HG03103 (cell line): Measurements from ENCODE around the gene SPI1.

Source experiments
- ATAC-seq: cut with Tn5 transposase; IDR thresholded peaks from one replicate; pipeline ENCODE4 v1.9.1; 2021; ENCODE audit warnings: low read depth; ENCODE audit not compliant: unreplicated experiment

The SPI1 gene

DNA sequence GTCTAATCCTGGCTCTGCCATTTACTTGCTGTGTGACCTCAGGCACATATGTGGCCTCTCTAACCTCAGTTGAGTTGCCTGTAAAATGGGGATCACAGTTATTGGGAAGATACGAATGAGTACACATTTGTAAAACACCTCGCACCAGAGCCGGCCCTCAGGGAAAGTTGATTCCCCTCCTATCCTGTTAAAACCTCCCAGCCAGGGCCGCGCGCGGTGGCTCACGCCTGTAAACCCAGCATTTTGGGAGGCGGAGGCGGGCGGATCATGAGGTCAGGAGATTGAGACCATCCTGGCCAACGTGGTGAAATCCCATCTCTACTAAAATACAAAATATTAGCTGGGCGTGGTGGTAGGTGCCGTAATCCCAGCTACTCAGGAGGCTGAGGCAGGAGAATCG is 18.0 kb downstream of the SPI1 start:
- ATAC-seq = no peak

DNA sequence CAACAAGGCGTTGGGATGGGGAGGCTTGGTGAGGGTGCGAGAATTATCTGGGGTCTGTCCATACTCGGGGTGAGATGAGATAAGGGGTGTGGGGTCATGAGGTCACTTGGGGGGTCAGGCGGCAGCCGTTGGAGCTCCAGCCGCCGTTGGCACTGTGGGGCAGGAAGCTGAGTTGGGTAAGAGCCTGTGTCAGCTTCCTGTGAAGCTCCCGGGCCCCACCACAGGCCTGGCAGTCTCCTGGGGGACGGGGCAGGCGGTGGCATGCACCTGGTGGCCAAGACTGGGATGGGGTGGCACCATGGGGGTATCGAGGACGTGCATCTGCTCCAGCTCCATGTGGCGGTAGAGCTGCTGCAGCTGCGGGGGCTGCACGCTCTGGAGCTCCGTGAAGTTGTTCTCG is 18.8 kb downstream of the SPI1 start:
- no peak for ATAC-seq

DNA sequence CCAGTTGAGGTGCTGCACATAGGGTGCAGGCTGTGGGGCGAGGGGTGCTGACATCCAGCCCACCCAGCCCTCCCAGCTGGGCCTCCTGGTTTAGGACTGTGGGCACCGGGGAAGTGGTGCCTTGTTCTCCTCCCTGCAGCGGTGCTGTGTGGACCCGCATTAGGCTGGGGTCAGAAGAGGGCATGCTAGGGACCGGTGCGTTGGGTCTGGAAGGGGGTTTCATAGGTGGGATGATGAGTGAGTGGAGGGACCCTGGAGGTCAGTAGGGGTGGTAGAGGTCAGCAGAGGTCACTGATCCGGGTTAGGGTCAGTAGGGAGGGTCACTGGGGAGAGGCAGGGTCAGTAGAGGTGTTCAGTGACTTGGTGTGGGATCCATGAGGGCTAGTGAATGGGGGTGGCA is 19.2 kb downstream of the SPI1 start:
- ATAC-seq = no peak

DNA sequence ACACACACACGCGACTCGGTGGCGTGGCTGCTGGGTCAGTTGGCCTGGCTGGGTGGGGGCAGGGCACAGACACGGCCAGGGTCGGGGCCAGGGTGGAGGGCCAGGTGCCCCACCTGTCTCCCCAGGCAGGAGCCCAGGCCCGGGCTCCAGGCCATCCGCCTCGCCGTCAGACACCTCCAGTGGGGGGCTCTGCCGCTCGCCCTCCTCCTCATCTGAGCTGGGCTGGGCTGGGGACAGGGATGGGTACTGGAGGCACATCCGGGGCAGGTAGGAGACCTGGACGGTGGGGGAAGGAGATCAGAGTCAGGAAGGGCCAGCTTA is 19.7 kb downstream of the SPI1 start:
- no peak for ATAC-seq

DNA sequence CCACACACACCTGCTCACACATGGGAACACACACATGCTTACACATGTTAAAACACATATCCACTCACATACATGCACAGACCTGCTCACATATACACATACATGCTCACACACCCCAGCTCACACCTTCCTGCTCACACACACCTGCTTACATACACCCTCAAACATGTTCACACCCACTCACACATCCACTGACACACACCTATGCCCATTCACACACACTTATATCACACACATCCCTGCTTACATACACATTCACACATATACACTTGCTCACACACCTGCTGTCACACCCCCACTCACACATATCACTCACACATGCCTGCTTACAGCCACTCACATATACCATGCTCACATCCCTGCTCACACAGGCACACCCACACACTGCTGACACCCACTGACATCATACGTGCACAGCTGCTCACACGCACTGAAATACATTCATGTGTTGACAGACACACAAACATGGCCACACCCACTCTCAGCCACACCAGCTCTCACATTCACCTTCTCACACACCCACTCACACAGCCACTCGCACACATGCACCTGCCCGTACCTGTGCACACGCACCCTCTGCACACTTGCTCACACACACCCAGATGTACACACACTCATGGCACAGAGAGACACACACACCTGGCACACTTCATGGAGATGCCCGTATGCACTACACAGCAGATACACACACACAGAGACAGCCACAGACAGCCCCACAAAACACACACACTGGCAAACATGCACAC is 20.2 kb downstream of the SPI1 start:
- ATAC-seq = no peak

DNA sequence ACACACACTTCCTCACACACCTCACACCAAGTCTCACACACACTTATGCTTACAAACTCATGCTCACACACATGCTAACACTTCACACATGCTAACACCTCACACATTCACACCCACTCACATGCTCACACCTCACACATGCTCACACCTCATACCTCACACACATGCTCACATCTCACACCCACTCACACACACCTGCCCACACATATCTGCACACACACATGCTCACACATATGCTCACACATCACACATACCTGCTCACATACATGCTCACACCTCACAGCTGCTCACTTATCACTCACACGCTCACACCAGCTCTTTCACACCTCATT is 21.4 kb downstream of the SPI1 start:
- no peak for ATAC-seq

DNA sequence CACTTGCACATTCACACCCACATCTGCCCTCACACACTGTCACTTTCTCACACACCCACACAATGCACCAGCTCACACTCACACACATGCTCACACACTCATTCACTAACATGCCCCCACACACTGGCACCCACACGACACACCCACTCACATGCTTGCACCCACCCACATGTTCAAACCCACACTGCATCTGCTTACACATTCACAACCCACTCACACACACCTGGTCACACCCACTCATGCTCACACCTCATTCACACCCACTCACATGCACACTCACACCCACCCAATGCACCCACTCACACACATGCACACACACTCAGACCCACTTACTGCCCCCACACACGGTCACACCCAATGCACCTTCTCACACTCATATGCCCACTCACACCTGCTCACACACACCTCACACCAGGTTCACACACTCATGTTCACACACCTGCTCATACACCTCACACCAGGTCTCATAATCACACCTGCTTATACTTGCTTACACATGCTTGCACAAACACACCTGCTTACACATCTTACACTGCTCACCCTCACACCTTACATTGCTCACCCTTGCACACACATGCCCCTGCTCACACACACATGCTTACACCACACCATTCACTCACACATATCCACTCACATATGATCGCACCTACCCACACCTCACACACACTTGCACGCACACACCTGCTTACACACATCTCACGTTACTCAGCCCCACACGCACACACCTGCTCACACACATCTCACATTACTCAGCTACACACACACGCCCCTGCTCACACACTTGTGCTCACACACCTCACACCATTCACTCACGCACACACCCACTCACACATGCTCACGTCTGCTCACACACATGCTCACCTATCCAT is 22.0 kb downstream of the SPI1 start:
- ATAC-seq = no peak

DNA sequence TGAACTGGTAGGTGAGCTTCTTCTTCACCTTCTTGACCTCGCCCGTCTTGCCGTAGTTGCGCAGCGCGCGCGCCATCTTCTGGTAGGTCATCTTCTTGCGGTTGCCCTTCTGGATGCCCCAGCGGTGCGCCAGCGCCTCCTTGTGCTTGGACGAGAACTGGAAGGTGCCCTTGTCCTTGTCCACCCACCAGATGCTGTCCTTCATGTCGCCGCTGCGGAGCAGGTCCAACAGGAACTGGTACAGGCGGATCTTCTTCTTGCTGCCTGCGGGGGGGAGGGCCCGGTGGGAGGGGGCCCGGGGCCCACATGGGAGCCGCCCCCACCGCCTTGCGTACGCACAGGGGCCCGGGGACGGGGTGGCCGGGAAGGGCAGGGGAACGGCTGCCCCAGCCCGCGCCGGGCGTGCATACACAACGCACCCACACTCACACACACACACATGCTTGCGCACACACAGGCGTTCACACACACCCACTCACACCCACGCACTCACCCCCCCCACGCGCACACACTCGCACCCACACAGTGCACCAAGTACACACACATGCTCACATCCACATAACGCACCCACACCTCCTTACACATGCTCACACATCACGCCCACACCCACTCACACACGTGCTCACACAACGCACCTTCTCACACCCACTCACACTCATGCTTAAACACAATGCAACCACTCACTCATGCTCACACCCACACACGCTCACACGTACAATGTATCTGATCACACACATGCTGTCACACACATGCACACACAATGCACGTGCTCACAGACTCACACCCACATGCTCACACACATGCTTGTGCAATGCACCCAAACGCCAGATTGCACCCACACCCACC is 22.8 kb downstream of the SPI1 start:
- no peak for ATAC-seq

DNA sequence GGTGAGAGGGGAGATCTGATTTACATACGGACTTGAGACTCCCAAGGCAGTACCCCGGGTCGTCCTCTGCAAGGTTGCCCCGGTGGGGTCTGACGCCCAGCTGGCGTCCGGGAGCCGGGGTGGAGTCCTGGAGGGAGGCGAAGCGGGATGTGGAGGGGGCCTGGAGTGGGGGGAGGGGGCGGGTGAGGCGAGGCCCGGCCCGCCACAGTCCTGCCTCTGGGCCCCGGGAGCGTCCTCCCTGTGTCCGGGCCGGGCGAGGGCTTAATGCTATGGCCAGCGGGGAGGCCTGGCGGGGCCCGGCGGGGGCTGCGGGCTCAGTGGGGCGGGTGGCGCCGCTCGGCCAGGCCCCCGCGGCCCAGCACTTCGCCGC is 23.4 kb downstream of the SPI1 start:
- no peak for ATAC-seq

DNA sequence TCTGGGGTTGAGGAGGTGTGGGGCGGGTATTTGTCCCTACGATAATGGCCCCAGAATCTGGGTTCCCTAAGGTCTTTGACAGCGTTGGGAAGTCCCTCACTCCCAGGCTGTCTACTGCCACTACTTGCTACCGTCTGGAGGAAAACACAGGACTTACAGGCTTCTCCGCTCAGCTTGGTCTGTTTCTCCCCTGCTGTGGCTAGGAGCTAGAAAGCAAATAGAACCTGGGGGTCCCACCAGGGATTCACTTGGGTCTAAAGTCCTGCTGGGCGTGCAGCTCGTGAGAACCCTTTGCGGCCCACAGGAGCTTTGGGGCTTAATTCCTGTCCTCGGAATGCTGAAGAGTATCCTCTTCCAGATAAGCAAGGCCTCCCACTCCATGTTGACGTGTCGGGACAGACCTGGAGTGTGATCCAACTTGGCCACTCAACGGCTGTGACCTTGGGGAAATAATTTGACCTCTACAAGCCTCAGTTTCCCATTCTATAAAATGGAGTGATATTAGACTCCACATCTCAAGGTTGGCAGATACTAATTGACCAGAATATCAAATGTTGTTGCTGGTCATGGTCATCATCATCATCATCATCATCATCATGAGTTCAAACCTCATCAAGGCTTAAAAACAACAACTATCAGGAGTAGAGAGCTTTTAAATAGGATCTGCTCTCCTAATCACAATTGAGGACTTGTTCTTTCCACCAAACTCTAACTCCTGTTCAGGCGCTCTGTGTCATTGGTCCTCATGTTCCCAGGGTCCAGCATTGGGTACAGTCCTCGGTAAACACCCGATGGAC is 24.2 kb downstream of the SPI1 start:
- no peak for ATAC-seq

DNA sequence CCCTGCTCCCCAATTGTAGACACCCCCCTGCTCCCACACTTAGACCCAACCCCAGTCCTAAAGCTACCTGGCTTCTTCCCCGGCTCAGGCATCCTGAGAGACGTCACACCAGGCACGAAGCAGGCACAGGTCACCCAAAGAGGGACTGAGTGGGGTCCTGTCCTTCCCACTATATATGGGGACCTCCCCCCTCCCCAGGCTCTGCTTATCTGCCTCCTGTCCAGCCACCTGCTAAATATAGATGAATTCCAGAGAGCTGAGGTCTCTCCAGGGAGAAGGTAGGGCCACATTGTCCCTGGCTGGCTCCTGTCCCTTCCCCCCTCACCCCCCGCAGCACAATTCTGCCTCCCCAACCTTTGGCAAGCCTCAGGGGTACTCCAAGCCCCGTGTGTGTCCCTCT is 25.8 kb downstream of the SPI1 start, which contains the start of gene MYBPC3:
Gene MYBPC3 (minus strand): TSS at position 147 of the 400 bp plus-strand sequence. CDS start 55 bp downstream, at position 92.
- no peak for ATAC-seq

DNA sequence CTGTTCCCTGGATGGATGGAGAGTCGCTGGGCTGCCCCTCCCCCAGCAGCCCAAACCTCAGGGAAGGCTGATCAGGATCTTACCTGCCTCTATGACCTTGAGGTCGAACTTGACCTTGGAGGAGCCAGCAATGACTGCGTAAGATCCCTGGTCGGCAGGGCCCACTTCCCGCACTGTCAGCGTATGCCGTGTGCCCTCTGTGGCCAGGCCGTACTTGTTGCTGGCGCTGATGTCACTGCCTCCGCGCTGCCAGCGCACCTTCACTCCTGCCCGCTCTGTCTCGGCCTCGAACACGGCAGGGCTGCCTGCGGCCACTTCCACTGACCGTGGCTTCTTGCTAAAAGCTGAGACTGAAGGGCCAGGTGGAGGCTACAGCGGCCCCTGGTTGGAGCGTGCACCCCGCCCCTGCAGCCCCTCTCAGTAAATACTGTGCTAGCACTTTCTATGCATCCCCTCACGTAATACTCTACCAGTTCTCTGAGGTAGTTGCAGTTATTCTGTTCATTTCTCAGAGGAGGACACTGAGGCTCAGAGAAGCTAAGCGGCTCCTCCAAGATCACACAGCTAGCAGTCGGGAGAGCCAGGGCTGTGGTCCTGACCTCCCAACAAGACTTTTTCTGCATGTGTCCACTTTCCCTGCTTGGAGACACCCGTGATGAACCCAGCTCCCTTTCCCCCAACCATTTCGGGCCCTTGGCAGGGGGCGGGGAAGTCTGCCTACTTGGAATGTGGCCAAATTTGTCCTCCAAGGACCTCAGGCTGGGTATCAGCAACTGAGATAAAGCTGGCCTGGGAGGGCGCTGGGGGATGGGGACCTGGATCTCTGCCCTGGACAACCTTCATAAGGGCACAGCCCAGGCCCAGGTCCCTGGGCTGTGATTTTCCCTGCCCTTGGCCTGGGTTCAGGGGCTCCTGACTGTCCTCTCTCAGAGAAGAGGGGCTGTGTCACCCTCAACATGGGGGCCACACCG is 26.9 kb downstream of the SPI1 start:
- no peak for ATAC-seq

DNA sequence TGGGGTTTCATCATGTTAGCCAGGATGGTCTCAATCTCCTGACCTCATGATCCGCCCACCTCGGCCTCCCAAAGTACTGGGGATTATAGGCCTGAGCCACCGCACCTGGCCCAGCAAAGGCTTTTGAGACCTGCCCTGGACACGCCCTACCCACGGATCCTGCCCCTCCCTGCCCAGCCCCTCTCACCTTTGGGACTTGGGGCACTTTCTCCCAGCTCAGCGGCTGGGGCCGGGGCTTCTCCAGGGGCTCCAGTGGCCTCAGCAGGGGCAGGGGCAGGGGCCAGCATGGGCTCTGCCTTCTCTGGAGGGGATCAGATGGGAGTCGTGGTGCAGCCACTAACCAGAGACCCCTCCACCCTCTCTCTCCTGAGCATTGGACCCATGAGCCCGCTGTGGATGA is 28.0 kb downstream of the SPI1 start:
- ATAC-seq = no peak

DNA sequence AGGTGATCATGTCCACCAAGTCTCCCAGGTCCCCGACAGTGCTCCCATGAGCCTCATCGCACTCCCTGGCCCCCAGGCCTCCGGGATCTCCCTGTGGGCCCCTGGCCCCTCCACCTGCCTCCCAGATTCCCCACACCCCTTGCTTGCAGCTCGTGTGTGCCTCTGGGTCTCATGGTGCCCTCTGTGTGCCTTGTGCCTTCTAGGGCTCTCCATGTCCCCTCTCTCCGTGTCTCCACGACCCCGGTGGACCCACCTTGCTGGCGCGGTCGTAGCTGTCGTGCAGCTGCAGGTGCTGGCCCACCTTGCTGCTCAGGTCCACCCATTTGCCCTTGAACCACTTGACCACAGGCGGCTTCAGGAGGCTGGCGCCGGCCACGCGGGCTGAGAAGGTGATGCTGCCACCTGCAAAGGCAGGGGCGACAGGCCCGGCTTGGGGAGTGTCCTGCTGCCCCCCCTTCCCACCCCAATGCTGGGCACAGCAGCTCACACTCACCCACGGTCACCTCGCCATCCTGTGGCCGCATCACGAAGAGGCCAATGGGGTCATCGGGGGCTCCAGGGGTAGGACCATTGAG is 28.7 kb downstream of the SPI1 start:
- no peak for ATAC-seq

DNA sequence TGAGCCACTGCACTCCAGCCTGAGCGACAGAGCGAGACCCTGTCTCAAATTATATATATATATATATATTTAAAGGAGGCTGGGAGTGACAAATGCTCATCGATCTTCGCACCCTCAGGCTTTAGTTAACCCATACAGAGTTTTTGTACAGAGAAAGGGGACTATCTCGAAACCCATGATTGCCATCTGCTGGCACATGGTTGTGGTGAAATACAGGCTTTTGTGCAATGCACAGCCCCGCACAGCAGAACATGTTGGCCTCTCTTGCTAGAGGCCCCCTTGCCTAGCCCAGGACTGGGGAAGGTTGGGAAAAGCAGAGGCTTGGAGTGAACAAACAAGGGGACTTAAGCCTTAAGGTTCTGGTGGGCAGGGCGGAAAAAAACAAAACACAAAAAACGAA is 29.5 kb downstream of the SPI1 start:
- no peak for ATAC-seq

DNA sequence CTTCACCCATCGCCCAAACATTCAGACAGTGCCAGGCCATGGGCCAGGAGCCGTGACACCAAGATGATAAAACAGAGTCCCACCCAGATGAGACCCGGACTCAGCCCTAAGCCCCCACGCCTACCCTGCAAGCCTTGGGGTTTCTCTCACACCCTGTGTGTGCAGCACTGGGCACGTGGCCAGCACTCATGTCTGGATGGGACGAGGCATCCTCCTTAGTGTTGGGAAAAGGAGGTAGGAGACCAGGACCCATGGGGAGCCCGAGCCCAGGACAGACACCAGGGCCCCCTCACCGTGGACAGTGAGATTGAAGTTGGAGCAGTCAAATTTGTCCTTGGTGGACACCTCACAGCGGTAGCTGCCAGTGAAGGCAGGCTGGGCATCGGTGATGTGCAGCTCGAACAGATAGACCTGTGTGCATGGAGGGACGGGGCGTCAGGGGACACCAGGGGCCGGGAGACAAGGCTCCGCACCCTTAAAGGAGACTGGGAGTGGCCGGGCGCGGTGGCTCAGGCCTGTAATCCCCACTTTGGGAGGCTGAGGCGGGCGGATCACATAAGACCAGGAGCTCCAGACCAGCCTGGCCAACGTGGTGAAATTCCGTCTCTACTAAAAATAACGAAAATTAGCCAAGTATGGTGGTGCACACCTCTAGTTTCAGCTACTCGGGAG is 30.1 kb downstream of the SPI1 start:
- ATAC-seq = no peak

DNA sequence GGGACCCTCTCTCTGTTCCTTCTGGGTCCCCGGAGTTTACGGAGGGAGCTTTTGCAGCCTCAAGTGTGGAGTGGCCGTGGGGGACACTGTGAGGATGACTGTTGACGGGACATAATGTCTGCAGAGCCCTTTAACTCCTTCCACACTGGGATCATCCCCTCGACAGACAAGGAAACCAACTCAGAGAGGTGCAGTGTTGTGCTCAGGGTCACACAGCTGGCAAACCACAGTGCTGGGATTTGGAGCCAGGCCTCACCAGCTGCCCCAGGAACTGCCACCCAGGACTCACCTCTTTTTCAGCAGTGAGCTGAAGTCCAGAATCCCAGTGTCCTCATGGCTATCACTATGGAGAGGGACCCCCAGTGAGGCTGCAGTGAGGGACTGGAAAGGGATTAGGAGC is 31.2 kb downstream of the SPI1 start:
- ATAC-seq = no peak

DNA sequence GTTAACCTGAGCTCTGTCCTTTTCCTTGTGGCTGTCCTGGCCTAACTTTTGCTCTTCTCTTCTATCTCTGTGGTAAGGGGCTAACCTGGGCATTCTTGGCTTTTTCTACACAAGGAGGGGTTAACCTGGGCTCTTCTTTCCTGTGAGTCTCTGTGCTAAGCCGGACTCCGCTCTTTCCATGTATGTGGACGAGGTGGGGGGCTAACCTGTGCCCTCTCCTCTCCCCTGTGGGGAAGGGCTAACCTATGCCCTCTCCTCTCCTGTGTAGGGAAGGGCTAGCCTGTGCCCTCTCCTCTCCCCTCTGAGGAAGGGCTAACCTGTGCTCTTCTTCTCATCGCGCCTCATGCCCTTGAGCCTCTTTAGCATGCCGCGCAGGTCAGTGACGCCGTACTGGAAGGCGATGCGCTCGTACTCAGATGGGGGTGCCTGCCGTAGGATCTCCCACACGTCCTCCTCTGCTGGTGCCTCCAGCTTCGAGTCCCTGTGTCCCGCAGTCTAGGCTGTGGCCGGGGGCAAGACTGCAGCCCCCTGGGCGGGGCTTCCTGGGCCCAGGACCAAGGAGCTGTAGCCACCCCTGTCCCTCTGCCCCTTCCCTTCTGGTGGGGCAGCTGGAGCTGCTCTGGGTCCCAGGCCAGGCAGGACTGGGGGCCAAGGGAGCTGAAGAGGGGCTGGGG is 32.3 kb downstream of the SPI1 start:
- ATAC-seq = no peak
